AG04449 (cell line): Measurements from ENCODE around the gene IL12RB1.
A peak's percentile ranks its signal among the peaks of the same experiment; 100 is the strongest.

Experiments used
- CTCF ChIA-PET: fragments of 350-600 bp; formaldehyde crosslinking; extraction: SDS; loops from one replicate; lab custom pipeline; 2021; ENCODE audit warnings: antibody characterized with exemption; lab: Yijun Ruan, JAX
- POLR2A ChIA-PET: fragments of 400-600, 350-600 bp; formaldehyde crosslinking; extraction: SDS; loops from one replicate; lab custom pipeline; 2020; ENCODE audit warnings: antibody characterized with exemption, inconsistent platforms; lab: Yijun Ruan, JAX
- DNase-seq: peaks from one replicate; pipeline ENCODE4 v3.0.0-alpha.2; 2010; ENCODE audit warnings: low read depth, low spot score
- H3K4me3 ChIP-seq: 2 replicates; pipeline ENCODE4 v1.5.1; 2011; ENCODE audit warnings: low read depth, mild to moderate bottlenecking, control low read depth, low read length
- CTCF ChIP-seq: IDR thresholded peaks from one replicate; pipeline ENCODE4 v1.5.1; 2011; ENCODE audit warnings: mild to moderate bottlenecking, moderate library complexity, low read length, control low read depth, inconsistent platforms; ENCODE audit not compliant: insufficient read depth; ENCODE audit errors: missing control alignments

IL12RB1 gene

GRCh38 chr19:18097993-18098890 lies 11.5 kb upstream of the IL12RB1 start:
- H3K4me3 ChIP-seq = peak overlapping the region; percentile 57
- DNase-seq = no peak
- ChIA-PET CTCF (interaction anchor here (1.0 to 2.5 kb wide), 4 partner anchors 13 to 91 kb away, joined by 3 to 11 read pairs (median 6); no protein-coding TSS in a partner anchor), POLR2A (no interaction called here)
- no peak for TF ChIP-seq CTCF

GRCh38 chr19:18097217-18097992 lies 10.7 kb upstream of the IL12RB1 start, which contains the start of gene MAST3:
Gene MAST3 (plus strand): TSS chr19:18097778. CDS start chr19:18097793, 15 bp downstream.
- DNase-seq = no peak

GRCh38 chr19:18096258-18096657 lies 9.5 kb upstream of the IL12RB1 start:
- CTCF ChIA-PET = no interaction called here
- H3K4me3 ChIP-seq = no peak overlapping the region
- no peak for TF ChIP-seq CTCF
- no peak for DNase-seq
- POLR2A ChIA-PET = no interaction called here

More at GRCh38 chr19:18097217-18097992, 10.7 kb upstream of the IL12RB1 start, which contains the start of gene MAST3:
- TF ChIP-seq CTCF = no peak
- ChIA-PET POLR2A (no interaction called here), CTCF (interaction anchor here (1.0 to 2.5 kb wide), 3 partner anchors 14 to 90 kb away, joined by 5 to 11 read pairs (median 7); no protein-coding TSS in a partner anchor)
- H3K4me3 ChIP-seq = peak within 1 kb of the TSS; percentile 57

- TF ChIP-seq CTCF = no peak
- no peak for DNase-seq
- CTCF ChIA-PET = interaction anchor here (0.9 to 1.7 kb wide), 4 partner anchors 11 to 235 kb away, joined by 3 to 5 read pairs (median 4); no protein-coding TSS in a partner anchor
- no peak overlapping the region for H3K4me3 ChIP-seq
- POLR2A ChIA-PET = interaction anchor here (0.6 kb wide), 1 partner anchor 12 kb away, joined by 3 read pairs; no protein-coding TSS in a partner anchor
These were observed 6.9 kb upstream of the IL12RB1 start for GRCh38 chr19:18093439-18094161.

- ChIA-PET CTCF (interaction anchor here (1.3 to 1.4 kb wide), 2 partner anchors 40 to 96 kb away, joined by 3 read pairs; no protein-coding TSS in a partner anchor), POLR2A (no interaction called here)
- no peak overlapping the region for H3K4me3 ChIP-seq
- TF ChIP-seq CTCF = no peak
- no peak for DNase-seq
These were observed 4.5 kb upstream of the IL12RB1 start for GRCh38 chr19:18091217-18091608.
